Measurements from ENCODE around the gene PRKG1.
"Not testable (repeated sequence)": the region's sequence is repeated elsewhere in the genome, so short reads cannot be mapped to it uniquely, and the experiment has no call there.

PRKG1 gene

DNA sequence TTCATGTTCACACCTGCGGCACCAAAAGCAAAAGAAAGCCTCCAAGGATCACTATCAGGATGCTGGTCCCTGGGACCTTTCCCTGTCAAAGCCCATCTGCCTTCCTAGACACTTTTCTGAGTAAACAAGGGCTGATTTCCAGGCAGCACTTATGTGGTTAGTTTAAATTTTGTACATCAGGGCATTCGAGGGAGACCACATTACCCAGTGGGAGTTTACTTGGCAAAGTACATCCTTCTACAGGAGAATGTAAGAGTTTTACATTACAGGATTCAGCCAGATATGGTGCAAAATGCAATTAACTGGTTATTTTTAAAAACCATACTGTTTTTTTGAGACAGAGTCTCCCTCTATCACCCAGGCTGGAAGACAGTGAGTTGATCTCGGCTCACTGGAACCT, 493.0 kb downstream of the PRKG1 start:
- no peaks in the 10 kb centered on the region for H3K27me3 ChIP-seq (ENCODE audit: control insufficient read depth, insufficient read depth, low read length)
- H3K4me1 ChIP-seq (ENCODE audit: control insufficient read depth, insufficient read depth, low read length): peaks cover 11% of the 10 kb centered on the region
- no peaks in the 10 kb centered on the region for H3K9me3 ChIP-seq (ENCODE audit: control insufficient read depth, insufficient read depth, low read length)
- no peak overlapping the region for H3K9ac ChIP-seq (ENCODE audit: low read depth, low read length)
- H3K36me3 ChIP-seq (ENCODE audit: control insufficient read depth, insufficient read depth, low read length): no peaks in the 10 kb centered on the region
- no peak overlapping the region for H3K4me3 ChIP-seq (ENCODE audit: low read depth, low read length)

DNA sequence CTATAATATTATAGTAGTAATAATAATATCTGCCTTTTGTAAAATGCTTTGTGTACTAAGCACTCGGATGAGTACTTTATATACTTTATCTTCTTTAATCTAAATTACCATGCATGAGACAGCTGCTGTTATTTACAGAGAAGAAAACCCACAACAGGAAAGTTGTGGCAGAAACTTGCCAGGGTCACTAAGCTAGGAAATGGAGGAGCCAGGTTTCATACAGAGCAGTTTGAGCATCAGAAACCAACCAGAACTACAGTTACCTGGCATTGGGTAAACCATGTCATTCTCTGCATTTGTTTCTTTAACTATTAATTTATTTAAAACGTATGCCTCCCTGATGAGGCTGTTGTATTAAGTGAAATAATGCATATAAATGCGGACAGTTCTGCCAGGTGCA, 495.2 kb downstream of the PRKG1 start:
- Histone ChIP-seq H3K9me3 (ENCODE audit: control insufficient read depth, insufficient read depth, low read length) (no peaks in the 10 kb centered on the region), H3K27me3 (ENCODE audit: control insufficient read depth, insufficient read depth, low read length) (no peaks in the 10 kb centered on the region), H3K36me3 (ENCODE audit: control insufficient read depth, insufficient read depth, low read length) (no peaks in the 10 kb centered on the region), H3K9ac (ENCODE audit: low read depth, low read length) (no peak overlapping the region), H3K4me1 (ENCODE audit: control insufficient read depth, insufficient read depth, low read length) (peaks cover 26% of the 10 kb centered on the region), H3K4me3 (ENCODE audit: low read depth, low read length) (no peak overlapping the region)

DNA sequence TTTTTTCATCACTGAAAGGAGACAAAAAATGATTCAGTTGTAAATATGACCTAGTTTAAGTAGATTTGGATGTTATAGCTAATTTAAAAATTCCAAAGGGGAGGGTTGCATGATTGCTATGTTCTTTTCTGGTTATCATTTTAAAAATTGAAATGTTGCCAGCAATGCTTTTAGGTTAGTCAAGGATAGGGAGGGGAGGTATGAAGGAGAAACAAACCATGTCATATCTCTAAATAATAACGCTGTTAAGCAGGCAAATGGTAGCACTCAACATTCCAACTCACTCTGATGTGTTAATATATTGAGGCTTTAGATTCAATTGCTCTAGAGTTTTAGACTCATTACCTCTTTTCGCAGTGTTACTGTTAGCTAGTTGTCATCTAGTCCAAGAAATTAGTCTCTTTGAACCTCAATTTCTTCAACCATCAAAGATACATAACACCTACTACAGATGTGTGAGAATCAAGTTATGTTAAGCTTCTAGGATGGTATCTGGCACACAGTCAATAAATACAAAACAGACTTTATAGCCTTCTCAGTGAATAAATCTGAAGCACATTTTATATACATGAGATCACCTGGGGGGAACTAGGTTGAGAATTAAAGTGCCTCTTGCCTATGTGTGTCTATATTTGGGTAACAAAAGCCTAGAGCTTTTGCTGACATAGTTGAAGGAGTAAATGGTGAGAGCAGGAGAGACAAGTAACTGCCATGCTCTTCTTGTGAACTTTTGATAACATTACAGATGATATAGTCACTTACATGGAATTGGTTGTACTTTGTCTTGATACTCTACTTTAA, 500.2 kb downstream of the PRKG1 start:
- no peak overlapping the region for H3K9ac ChIP-seq (ENCODE audit: low read depth, low read length)
- peaks cover 21% of the 10 kb centered on the region for H3K4me1 ChIP-seq (ENCODE audit: control insufficient read depth, insufficient read depth, low read length)

DNA sequence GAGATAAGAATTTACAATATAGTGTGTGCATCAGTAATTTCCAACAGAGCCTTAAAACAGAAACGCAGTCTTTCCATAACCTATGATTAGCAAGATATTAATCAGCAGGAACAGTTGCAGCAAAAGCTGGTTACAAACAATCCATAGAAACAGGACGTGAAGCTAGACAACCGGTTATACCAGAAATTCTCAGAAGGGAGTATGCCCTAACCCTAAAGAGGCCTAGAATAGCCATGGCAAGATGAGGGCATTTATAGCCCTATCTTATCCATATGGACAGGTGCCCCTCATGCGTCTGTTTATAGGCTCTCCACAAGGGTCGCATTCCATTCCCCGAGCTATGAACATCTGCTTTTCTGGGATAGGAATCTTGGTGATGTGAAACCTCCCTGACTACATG, 506.9 kb downstream of the PRKG1 start:
- not testable (repeated sequence) for H3K36me3 ChIP-seq (ENCODE audit: control insufficient read depth, insufficient read depth, low read length); H3K9ac ChIP-seq (ENCODE audit: low read depth, low read length); H3K4me1 ChIP-seq (ENCODE audit: control insufficient read depth, insufficient read depth, low read length); H3K9me3 ChIP-seq (ENCODE audit: control insufficient read depth, insufficient read depth, low read length); H3K4me3 ChIP-seq (ENCODE audit: low read depth, low read length); H3K27me3 ChIP-seq (ENCODE audit: control insufficient read depth, insufficient read depth, low read length)

More for the DNA sequence above, 500.2 kb downstream of the PRKG1 start:
- Histone ChIP-seq H3K4me3 (ENCODE audit: low read depth, low read length) (no peak overlapping the region), H3K36me3 (ENCODE audit: control insufficient read depth, insufficient read depth, low read length) (no peaks in the 10 kb centered on the region), H3K27me3 (ENCODE audit: control insufficient read depth, insufficient read depth, low read length) (no peaks in the 10 kb centered on the region), H3K9me3 (ENCODE audit: control insufficient read depth, insufficient read depth, low read length) (no peaks in the 10 kb centered on the region)

DNA sequence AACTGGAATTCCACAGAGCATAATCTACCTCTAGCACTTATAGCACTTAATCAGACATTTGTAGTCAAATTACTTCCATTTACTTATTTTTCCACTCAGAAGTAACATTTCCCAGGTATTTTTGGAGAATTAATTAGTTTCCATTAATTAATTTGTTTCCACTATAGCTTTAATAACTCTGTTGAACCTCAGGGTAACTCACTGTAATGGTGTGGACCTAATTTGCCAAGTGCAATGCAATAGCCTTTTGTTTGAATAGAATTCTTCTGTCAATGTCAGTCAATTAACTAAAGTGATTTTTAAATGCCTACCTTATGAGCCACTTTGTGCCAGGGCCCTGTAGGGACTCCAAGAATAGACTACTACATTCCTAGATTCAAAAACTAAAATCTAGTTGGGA, 509.7 kb downstream of the PRKG1 start:
- Histone ChIP-seq H3K4me1 (ENCODE audit: control insufficient read depth, insufficient read depth, low read length) (peaks cover 2% of the 10 kb centered on the region), H3K36me3 (ENCODE audit: control insufficient read depth, insufficient read depth, low read length) (no peaks in the 10 kb centered on the region), H3K9ac (ENCODE audit: low read depth, low read length) (no peak overlapping the region), H3K27me3 (ENCODE audit: control insufficient read depth, insufficient read depth, low read length) (no peaks in the 10 kb centered on the region), H3K4me3 (ENCODE audit: low read depth, low read length) (no peak overlapping the region), H3K9me3 (ENCODE audit: control insufficient read depth, insufficient read depth, low read length) (no peaks in the 10 kb centered on the region)

DNA sequence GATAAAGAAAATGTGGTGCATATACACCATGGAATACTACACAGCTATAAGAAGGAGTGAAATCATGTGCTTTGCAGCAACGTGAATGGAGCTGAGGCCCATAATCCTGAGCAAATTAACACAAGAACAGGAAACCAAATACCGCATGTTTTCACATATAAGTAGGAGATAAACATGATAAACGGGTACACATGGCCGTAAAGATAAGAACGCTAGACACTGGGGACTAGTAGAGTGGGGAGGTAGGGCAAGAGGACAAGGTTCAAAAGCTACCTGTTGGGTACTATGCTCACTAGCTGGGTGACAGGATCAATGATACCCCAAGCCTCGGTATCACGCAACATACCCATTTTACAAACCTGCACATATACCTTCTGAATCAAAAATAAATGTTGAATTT, 511.5 kb downstream of the PRKG1 start:
- Histone ChIP-seq H3K4me1 (ENCODE audit: control insufficient read depth, insufficient read depth, low read length) (peaks cover 10% of the 10 kb centered on the region), H3K9ac (ENCODE audit: low read depth, low read length) (no peak overlapping the region), H3K27me3 (ENCODE audit: control insufficient read depth, insufficient read depth, low read length) (no peaks in the 10 kb centered on the region), H3K9me3 (ENCODE audit: control insufficient read depth, insufficient read depth, low read length) (no peaks in the 10 kb centered on the region), H3K4me3 (ENCODE audit: low read depth, low read length) (no peak overlapping the region), H3K36me3 (ENCODE audit: control insufficient read depth, insufficient read depth, low read length) (no peaks in the 10 kb centered on the region)

DNA sequence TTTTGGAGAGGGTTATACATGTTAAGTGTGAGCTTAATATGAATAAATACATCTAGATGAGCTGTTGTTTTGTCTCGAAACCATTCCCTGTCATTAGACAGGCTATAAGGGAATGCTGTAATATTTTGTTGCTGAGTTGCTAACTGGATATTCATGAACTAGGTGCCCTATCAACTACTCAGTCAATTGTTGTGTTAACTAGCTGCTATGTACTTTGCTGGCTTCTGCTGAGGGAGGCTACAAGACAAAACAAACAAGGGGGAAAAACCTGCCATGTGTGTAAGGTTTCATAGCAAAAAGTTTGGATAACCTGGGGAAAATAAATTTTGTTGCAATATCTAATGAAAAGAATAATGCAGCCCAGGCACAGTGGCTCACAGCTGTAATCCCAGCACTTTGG, 514.7 kb downstream of the PRKG1 start:
- H3K4me3 ChIP-seq (ENCODE audit: low read depth, low read length): no peak overlapping the region
- peaks cover 14% of the 10 kb centered on the region for H3K4me1 ChIP-seq (ENCODE audit: control insufficient read depth, insufficient read depth, low read length)
- H3K36me3 ChIP-seq (ENCODE audit: control insufficient read depth, insufficient read depth, low read length): no peaks in the 10 kb centered on the region
- H3K9ac ChIP-seq (ENCODE audit: low read depth, low read length): no peak overlapping the region
- H3K27me3 ChIP-seq (ENCODE audit: control insufficient read depth, insufficient read depth, low read length): no peaks in the 10 kb centered on the region
- no peaks in the 10 kb centered on the region for H3K9me3 ChIP-seq (ENCODE audit: control insufficient read depth, insufficient read depth, low read length)

DNA sequence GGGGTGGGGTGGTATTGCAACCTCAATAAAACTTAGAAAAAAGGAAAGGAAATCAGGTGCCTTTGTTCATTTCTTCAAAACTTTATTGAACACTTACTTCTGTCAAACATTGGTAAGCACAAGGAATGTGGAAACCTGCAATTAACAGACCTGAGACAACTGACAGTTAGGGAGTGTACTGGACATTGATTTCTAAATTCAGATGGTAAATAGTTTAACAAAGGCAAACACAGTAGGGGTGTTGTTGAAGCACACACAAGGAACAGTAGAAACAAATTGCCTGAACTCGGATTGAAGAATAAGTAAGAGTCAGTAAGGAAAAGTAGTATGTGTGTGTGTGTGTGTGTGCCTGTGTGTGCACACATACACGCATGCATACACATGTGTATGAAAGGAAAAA, 516.5 kb downstream of the PRKG1 start:
- Histone ChIP-seq H3K27me3 (ENCODE audit: control insufficient read depth, insufficient read depth, low read length) (no peaks in the 10 kb centered on the region), H3K9ac (ENCODE audit: low read depth, low read length) (no peak overlapping the region), H3K9me3 (ENCODE audit: control insufficient read depth, insufficient read depth, low read length) (no peaks in the 10 kb centered on the region), H3K4me1 (ENCODE audit: control insufficient read depth, insufficient read depth, low read length) (peaks cover 14% of the 10 kb centered on the region), H3K4me3 (ENCODE audit: low read depth, low read length) (no peak overlapping the region), H3K36me3 (ENCODE audit: control insufficient read depth, insufficient read depth, low read length) (no peaks in the 10 kb centered on the region)

DNA sequence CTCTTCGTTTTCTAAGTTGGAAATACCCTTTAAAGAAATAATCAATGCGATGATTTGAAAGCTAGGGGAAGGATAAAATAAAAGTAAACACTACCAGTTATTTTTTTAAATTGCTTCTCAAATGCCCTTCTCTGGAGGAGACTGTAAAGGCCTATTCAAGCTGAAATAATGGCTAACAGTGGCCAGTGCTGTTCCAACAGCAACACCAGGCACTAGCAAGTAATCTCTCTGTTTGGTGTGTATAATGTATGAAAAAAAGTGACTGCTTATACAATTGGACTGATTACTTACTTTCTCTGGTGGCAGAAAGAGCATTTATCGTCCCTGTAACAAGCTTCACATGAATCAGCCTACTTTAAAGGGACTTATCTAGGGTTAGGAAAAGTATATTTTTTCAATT, 522.4 kb downstream of the PRKG1 start:
- Histone ChIP-seq H3K36me3 (ENCODE audit: control insufficient read depth, insufficient read depth, low read length) (no peaks in the 10 kb centered on the region), H3K4me1 (ENCODE audit: control insufficient read depth, insufficient read depth, low read length) (no peaks in the 10 kb centered on the region), H3K9ac (ENCODE audit: low read depth, low read length) (no peak overlapping the region)

DNA sequence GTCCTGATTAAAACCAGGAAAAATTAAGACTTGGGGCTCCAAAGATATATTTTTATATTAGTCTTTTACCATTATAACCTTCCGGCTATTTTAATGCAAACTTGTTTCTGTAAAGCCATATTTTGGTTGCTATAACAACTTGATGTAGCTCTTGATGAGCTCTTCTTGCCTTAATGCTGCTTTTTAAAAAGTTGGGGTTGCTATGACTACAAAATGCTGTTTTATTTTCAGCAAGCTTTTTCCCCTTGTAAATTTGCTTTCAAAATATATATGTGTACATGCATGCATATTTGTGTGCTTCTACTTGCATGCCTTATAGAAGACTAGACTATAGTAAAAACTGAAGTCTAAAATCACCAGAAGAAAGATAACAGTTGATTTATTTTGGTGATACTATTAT, 525.4 kb downstream of the PRKG1 start:
- no peak overlapping the region for H3K4me3 ChIP-seq (ENCODE audit: low read depth, low read length)
- H3K9ac ChIP-seq (ENCODE audit: low read depth, low read length): no peak overlapping the region
- H3K4me1 ChIP-seq (ENCODE audit: control insufficient read depth, insufficient read depth, low read length): no peaks in the 10 kb centered on the region
- H3K27me3 ChIP-seq (ENCODE audit: control insufficient read depth, insufficient read depth, low read length): no peaks in the 10 kb centered on the region
- no peaks in the 10 kb centered on the region for H3K36me3 ChIP-seq (ENCODE audit: control insufficient read depth, insufficient read depth, low read length)
- H3K9me3 ChIP-seq (ENCODE audit: control insufficient read depth, insufficient read depth, low read length): no peaks in the 10 kb centered on the region

More for the DNA sequence above, 522.4 kb downstream of the PRKG1 start:
- Histone ChIP-seq H3K27me3 (ENCODE audit: control insufficient read depth, insufficient read depth, low read length) (no peaks in the 10 kb centered on the region), H3K4me3 (ENCODE audit: low read depth, low read length) (no peak overlapping the region), H3K9me3 (ENCODE audit: control insufficient read depth, insufficient read depth, low read length) (no peaks in the 10 kb centered on the region)

DNA sequence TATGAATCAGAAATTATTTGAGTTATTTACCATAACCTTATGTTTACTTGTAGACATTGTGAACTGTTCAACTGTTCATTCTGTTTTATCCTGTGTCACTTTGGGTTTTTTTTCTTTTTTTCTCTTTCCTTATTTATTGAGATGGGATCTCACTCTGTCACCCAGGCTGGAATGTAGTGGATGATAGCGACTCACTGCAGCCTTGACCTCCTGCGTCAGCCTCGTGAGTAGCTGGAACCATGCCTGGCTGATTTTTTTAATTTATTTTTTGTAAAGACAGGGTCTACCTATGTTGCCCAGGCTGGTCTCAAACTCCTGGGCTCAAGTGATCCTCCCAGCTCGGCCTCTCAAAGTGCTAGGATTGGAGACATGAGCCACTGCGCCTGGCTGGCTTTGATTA, 528.0 kb downstream of the PRKG1 start:
- no peaks in the 10 kb centered on the region for H3K36me3 ChIP-seq (ENCODE audit: control insufficient read depth, insufficient read depth, low read length)

DNA sequence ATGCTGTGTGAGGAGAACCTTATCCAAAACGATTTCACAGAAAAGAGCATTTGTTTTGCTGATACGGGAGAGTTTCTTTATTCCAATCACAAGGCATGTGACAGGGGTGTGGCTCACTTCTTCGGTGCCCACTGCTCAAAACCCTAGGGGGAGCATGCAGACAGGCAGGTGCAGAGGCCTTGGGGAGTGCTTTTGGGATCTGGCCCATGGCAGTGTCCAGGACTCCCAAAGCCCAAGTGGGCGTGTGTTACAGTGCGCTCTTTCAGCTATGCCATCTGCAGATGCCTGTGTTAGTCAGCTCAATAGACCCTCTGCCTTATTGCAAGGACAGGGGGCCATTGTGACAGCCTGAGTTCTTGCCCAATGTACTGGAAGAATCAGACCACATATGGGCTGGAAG, 530.3 kb downstream of the PRKG1 start:
- Histone ChIP-seq H3K4me1 (ENCODE audit: control insufficient read depth, insufficient read depth, low read length) (peaks cover 4% of the 10 kb centered on the region), H3K9me3 (ENCODE audit: control insufficient read depth, insufficient read depth, low read length) (no peaks in the 10 kb centered on the region), H3K9ac (ENCODE audit: low read depth, low read length) (no peak overlapping the region), H3K36me3 (ENCODE audit: control insufficient read depth, insufficient read depth, low read length) (no peaks in the 10 kb centered on the region), H3K4me3 (ENCODE audit: low read depth, low read length) (no peak overlapping the region), H3K27me3 (ENCODE audit: control insufficient read depth, insufficient read depth, low read length) (no peaks in the 10 kb centered on the region)

More for the DNA sequence above, 528.0 kb downstream of the PRKG1 start:
- no peaks in the 10 kb centered on the region for H3K9me3 ChIP-seq (ENCODE audit: control insufficient read depth, insufficient read depth, low read length)
- H3K9ac ChIP-seq (ENCODE audit: low read depth, low read length): no peak overlapping the region
- H3K27me3 ChIP-seq (ENCODE audit: control insufficient read depth, insufficient read depth, low read length): no peaks in the 10 kb centered on the region
- H3K4me3 ChIP-seq (ENCODE audit: low read depth, low read length): no peak overlapping the region
- H3K4me1 ChIP-seq (ENCODE audit: control insufficient read depth, insufficient read depth, low read length): no peaks in the 10 kb centered on the region
